Testis (tissue), 2 donors: ENCODE data around the gene ALPG.

Experiments used
- POLR2A ChIP-seq: fragments of 450-650 bp; IDR thresholded peaks from one replicate; pipeline ENCODE4 v1.6.1; 2017; ENCODE audit warnings: antibody characterized with exemption, mild to moderate bottlenecking, moderate library complexity
- TF ChIP-seq, protein P1 (sequence below), 3 experiments: fragments of 450-650 bp in 2 of 3; fragments of 200-600 bp in 1 of 3; sonication (generic) in 1 of 3; IDR thresholded peaks; one replicate each; pipeline ENCODE4 v1.5.1; 2016 to 2019; ENCODE audit warnings: antibody characterized with exemption in 3 of 3, mild to moderate bottlenecking in 2 of 3, moderate library complexity in 1 of 3

DNA sequence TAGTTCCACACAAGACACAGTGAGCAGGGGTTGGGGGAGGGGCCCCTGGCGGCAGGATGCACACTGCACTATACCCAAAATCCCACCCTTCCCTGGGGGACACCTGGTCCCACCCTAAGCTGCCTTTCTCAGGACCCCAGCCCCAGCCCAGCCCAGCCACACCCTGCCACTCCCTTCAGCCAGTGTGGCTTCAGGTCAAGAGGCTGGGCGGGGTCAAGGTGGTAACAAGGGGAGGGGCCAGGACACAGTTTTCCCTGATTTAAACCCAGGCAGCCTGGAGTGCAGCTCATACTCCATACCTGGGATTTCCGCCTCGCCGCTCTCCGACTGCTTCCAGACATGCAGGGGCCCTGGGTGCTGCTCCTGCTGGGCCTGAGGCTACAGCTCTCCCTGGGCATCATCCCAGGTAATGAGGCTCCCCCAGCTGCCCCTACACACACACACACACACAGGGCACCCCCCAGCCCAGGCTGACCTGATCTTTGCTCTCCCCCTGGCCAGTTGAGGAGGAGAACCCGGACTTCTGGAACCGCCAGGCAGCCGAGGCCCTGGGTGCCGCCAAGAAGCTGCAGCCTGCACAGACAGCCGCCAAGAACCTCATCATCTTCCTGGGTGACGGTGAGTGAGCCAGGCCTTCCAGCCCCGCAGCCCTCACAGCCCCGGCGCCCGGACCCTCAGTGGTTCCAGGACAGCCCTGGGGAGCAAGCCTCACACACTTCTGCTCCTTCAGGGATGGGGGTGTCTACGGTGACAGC, at the start of gene ALPG:
- TF ChIP-seq, protein P1, sequence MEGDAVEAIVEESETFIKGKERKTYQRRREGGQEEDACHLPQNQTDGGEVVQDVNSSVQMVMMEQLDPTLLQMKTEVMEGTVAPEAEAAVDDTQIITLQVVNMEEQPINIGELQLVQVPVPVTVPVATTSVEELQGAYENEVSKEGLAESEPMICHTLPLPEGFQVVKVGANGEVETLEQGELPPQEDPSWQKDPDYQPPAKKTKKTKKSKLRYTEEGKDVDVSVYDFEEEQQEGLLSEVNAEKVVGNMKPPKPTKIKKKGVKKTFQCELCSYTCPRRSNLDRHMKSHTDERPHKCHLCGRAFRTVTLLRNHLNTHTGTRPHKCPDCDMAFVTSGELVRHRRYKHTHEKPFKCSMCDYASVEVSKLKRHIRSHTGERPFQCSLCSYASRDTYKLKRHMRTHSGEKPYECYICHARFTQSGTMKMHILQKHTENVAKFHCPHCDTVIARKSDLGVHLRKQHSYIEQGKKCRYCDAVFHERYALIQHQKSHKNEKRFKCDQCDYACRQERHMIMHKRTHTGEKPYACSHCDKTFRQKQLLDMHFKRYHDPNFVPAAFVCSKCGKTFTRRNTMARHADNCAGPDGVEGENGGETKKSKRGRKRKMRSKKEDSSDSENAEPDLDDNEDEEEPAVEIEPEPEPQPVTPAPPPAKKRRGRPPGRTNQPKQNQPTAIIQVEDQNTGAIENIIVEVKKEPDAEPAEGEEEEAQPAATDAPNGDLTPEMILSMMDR (IDR thresholded peaks at IDR 0.05): no peak
- no peak for TF ChIP-seq POLR2A
